Measurements from ENCODE around the gene NUDC.

DNA sequence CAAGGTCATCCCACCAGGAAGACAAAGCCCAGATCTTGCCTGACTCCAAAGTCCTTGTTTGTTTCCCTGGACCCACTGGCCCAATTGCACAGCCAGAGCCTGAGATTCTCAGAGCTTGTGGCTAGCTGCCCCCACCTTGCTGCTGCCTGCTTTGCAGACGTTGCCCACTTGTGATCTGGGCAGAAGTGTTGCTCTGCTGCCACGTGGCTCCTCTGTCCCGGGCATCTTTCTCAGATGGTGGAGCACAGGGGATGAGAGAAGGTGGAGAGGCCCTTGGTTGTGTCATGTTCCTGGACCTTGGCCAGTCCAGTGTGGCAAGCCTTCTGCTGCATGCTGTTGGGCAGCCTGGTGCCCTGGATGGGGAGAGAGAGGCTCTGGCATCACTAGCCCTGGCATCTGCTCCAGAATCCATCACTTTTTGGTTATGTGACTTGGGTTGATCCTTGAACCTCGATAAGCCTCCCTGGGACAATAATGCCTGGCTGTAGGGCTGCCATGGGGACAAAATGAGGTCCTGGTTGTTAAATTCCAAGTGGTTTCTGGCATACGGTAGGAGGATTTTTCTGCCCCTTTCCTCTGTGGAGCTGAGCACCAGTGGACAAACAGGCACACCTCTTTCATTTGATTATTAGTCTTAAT lies 6.2 kb upstream of the NUDC start:
- TF ChIP-seq, protein P1, sequence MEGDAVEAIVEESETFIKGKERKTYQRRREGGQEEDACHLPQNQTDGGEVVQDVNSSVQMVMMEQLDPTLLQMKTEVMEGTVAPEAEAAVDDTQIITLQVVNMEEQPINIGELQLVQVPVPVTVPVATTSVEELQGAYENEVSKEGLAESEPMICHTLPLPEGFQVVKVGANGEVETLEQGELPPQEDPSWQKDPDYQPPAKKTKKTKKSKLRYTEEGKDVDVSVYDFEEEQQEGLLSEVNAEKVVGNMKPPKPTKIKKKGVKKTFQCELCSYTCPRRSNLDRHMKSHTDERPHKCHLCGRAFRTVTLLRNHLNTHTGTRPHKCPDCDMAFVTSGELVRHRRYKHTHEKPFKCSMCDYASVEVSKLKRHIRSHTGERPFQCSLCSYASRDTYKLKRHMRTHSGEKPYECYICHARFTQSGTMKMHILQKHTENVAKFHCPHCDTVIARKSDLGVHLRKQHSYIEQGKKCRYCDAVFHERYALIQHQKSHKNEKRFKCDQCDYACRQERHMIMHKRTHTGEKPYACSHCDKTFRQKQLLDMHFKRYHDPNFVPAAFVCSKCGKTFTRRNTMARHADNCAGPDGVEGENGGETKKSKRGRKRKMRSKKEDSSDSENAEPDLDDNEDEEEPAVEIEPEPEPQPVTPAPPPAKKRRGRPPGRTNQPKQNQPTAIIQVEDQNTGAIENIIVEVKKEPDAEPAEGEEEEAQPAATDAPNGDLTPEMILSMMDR (IDR thresholded peaks at IDR 0.05): no peak
- no peak for TF ChIP-seq POLR2A (IDR thresholded peaks at IDR 0.05)
